Hematopoietic multipotent progenitor cell (in vitro differentiated cells): ENCODE results near the gene FCMR. TPM values are rescaled to one million over a fixed set of nuclear protein-coding genes. Genes with fewer than 3 reads are reported as not detected.
"Not testable (repeated sequence)": the region's sequence is repeated elsewhere in the genome, so short reads cannot be mapped to it uniquely, and the experiment has no call there.

Source experiments
- DNase-seq, 3 donors: peaks; one replicate each; pipeline ENCODE4 v3.0.0-alpha.2; 2011 to 2015; ENCODE audit warnings: low read depth in 2 of 3, low spot score in 2 of 3
- total RNA-seq: library from RNA; depleted of rRNA; stranded (reverse); fragments of >200 nt; gene quantifications from one replicate; pipeline ENCODE4 v1.2.3, GENCODE V29; 2012

Gene FCMR
- total RNA-seq, 1 donor: 15.1 TPM

- no peak for DNase-seq
Measured at GRCh38 chr1:206882555-206882954, 39.2 kb downstream of the FCMR start.

- DNase-seq: no peak
Measured at GRCh38 chr1:206880314-206880713, 41.4 kb downstream of the FCMR start.

GRCh38 chr1:206878456-206878855, 43.3 kb downstream of the FCMR start:
- DNase-seq: no peak

- no peak for DNase-seq
Measured at GRCh38 chr1:206875752-206876377, 45.9 kb downstream of the FCMR start.

- no peak for DNase-seq
Measured at GRCh38 chr1:206873603-206874188, 48.0 kb downstream of the FCMR start.

GRCh38 chr1:206872139-206872538, 49.6 kb downstream of the FCMR start:
- DNase-seq: no peak

- DNase-seq: no peak
Measured at GRCh38 chr1:206868264-206868663, 53.5 kb downstream of the FCMR start.

- no peak for DNase-seq
Measured at GRCh38 chr1:206867716-206868115, 54.0 kb downstream of the FCMR start.

GRCh38 chr1:206867239-206867638, 54.5 kb downstream of the FCMR start:
- DNase-seq: no peak

- no peak for DNase-seq
Measured at GRCh38 chr1:206866062-206866461, 55.7 kb downstream of the FCMR start.

- DNase-seq: peak; percentile 73 to 92 (median 77)
Measured at GRCh38 chr1:206864939-206865671, 56.6 kb downstream of the FCMR start, which contains the start of gene IL20. Gene IL20, plus strand, starts transcription at chr1:206865623. Its CDS starts 230 bp downstream, at chr1:206865853.

- DNase-seq: no peak
Measured at GRCh38 chr1:206863266-206863665, 58.5 kb downstream of the FCMR start.

- DNase-seq: no peak
Measured at GRCh38 chr1:206860165-206860564, 61.6 kb downstream of the FCMR start.

GRCh38 chr1:206859082-206859521, 62.6 kb downstream of the FCMR start:
- DNase-seq: no peak

- DNase-seq: peak in 1 of 3 donors; percentile 22
Measured at GRCh38 chr1:206856674-206857464, 64.9 kb downstream of the FCMR start.

GRCh38 chr1:206855859-206856258, 65.9 kb downstream of the FCMR start:
- no peak for DNase-seq

GRCh38 chr1:206854401-206855129, 67.2 kb downstream of the FCMR start:
- DNase-seq: no peak

GRCh38 chr1:206853696-206854095, 68.0 kb downstream of the FCMR start:
- not testable (repeated sequence) for DNase-seq
